ENCODE data around the gene HTR7. TPM values are rescaled to one million over a fixed set of nuclear protein-coding genes. Genes with fewer than 3 reads are reported as not detected.

HTR7 gene
- total and polyA plus RNA-seq, 2 experiments from 2014 or later, result 0.23 to 1.8 TPM

DNA sequence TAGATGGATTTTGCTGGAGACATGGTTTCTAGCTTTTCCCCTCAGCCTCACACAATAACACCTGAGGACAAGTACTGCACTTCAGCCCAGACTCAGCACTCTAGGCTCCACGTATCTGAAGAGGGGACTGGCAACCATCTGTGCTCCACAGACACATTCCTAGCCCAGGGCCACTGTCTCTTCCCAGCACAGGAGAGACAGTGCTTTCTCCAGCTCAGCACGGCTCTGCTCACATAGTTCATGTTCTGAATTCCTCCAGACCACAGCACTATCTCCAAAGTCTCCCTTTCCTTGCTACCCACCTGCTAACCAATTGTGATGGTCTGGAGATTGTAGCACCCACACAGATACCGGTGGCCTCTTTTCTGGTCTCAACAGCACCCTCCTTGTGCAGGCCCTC is 114.5 kb downstream of the HTR7 start:
- no peaks in the 10 kb centered on the region for H3K27me3 ChIP-seq
- no peaks in the 10 kb centered on the region for H3K79me2 ChIP-seq
- WGBS (ENCODE audit: low lambda C conversion rate, missing lambda C conversion rate), result 55% methylated on average over 3 of the region's 3 CpGs
- no peak for TF ChIP-seq EZH2 (IDR thresholded peaks at IDR 0.05; ENCODE audit: borderline replicate concordance)
- TF ChIP-seq CTCF (IDR thresholded peaks at IDR 0.05; ENCODE audit: poor library complexity), result no peak
- TF ChIP-seq EZH2phosphoT487 (IDR thresholded peaks at IDR 0.05; ENCODE audit: low read depth, severe bottlenecking, unreplicated experiment), result no peak
- no peak for DNase-seq (ENCODE audit: low spot score)
- no peaks in the 10 kb centered on the region for H3K9me2 ChIP-seq (replicated peaks; ENCODE audit: insufficient read depth)
- no peaks in the 10 kb centered on the region for H4K20me1 ChIP-seq (ENCODE audit: insufficient read depth, poor library complexity, severe bottlenecking)
- no peak overlapping the region for H3K27ac ChIP-seq
- H3K4me1 ChIP-seq (ENCODE audit: insufficient read depth), result no peaks in the 10 kb centered on the region
- no peaks in the 10 kb centered on the region for H3K9me3 ChIP-seq (ENCODE audit: low read depth)
- H3K4me2 ChIP-seq, result no peak overlapping the region
- no peaks in the 10 kb centered on the region for H3K36me3 ChIP-seq (replicated peaks; ENCODE audit: insufficient read depth, low read depth)
- H3K4me3 ChIP-seq, result no peak overlapping the region
- no peak overlapping the region for H2AFZ ChIP-seq

DNA sequence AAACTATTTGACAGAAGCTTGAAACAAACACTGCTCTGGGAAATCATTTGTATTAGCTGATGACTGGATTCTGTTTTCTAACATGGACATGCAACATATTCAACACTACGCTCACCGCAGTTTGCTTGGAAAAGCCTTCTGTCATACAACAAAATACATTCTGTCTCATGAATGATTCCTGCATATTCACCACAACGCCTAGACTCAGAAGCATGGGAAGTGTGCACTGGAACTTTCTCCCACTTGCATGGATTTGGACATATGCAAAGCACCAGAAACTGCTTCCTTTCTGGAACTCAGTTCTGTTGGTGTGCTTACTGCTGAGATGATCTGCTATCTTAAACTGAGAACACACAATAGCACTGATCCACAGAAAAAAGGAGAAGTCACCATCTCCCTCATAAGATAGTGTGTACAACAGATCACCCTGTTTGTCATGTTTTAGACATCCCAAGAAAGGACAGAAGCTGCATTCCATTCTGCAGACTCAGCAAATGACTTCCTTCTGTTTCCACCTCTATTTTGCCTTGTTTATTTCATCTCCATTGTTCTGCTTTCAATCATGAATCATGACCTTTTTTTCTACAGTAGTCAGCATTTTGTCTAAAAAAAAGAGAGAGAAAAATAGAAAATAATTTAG is 115.8 kb downstream of the HTR7 start:
- H3K4me2 ChIP-seq, result no peak overlapping the region
- TF ChIP-seq EZH2 (IDR thresholded peaks at IDR 0.05; ENCODE audit: borderline replicate concordance), result no peak
- no peak for TF ChIP-seq EZH2phosphoT487 (IDR thresholded peaks at IDR 0.05; ENCODE audit: low read depth, severe bottlenecking, unreplicated experiment)
- TF ChIP-seq CTCF (IDR thresholded peaks at IDR 0.05; ENCODE audit: poor library complexity), result no peak
- no peaks in the 10 kb centered on the region for H4K20me1 ChIP-seq (ENCODE audit: insufficient read depth, poor library complexity, severe bottlenecking)
- H2AFZ ChIP-seq, result no peak overlapping the region
- H3K27ac ChIP-seq, result no peak overlapping the region
- H3K4me3 ChIP-seq, result no peak overlapping the region
- H3K4me1 ChIP-seq (ENCODE audit: insufficient read depth), result no peaks in the 10 kb centered on the region
- no peaks in the 10 kb centered on the region for H3K79me2 ChIP-seq
- H3K9me3 ChIP-seq (ENCODE audit: low read depth), result no peaks in the 10 kb centered on the region
- WGBS (ENCODE audit: low lambda C conversion rate, missing lambda C conversion rate), result 90% methylated on average over 3 of the region's 3 CpGs
- no peaks in the 10 kb centered on the region for H3K27me3 ChIP-seq
- no peaks in the 10 kb centered on the region for H3K36me3 ChIP-seq (replicated peaks; ENCODE audit: insufficient read depth, low read depth)
- no peaks in the 10 kb centered on the region for H3K9me2 ChIP-seq (replicated peaks; ENCODE audit: insufficient read depth)
- no peak for DNase-seq (ENCODE audit: low spot score)

GRCh38 chr10:90740265-90740664 is 117.6 kb downstream of the HTR7 start:
- no peaks in the 10 kb centered on the region for H3K79me2 ChIP-seq
- 89% methylated on average over 2 of the region's 2 CpGs for WGBS (ENCODE audit: low lambda C conversion rate, missing lambda C conversion rate)
- H3K4me1 ChIP-seq (ENCODE audit: insufficient read depth), result no peaks in the 10 kb centered on the region
- DNase-seq (ENCODE audit: low spot score), result no peak
- H3K4me3 ChIP-seq, result no peak overlapping the region
- no peaks in the 10 kb centered on the region for H3K9me2 ChIP-seq (replicated peaks; ENCODE audit: insufficient read depth)
- H3K27me3 ChIP-seq, result no peaks in the 10 kb centered on the region
- H3K36me3 ChIP-seq (replicated peaks; ENCODE audit: insufficient read depth, low read depth), result no peaks in the 10 kb centered on the region
- no peak overlapping the region for H3K27ac ChIP-seq
- TF ChIP-seq CTCF (IDR thresholded peaks at IDR 0.05; ENCODE audit: poor library complexity) (no peak), EZH2 (IDR thresholded peaks at IDR 0.05; ENCODE audit: borderline replicate concordance) (no peak), EZH2phosphoT487 (IDR thresholded peaks at IDR 0.05; ENCODE audit: low read depth, severe bottlenecking, unreplicated experiment) (no peak)
- no peak overlapping the region for H2AFZ ChIP-seq
- H4K20me1 ChIP-seq (ENCODE audit: insufficient read depth, poor library complexity, severe bottlenecking), result no peaks in the 10 kb centered on the region
- H3K4me2 ChIP-seq, result no peak overlapping the region
- no peaks in the 10 kb centered on the region for H3K9me3 ChIP-seq (ENCODE audit: low read depth)

Data from hepatocyte (in vitro differentiated cells).